ENCODE data around the gene WDR47.

DNA sequence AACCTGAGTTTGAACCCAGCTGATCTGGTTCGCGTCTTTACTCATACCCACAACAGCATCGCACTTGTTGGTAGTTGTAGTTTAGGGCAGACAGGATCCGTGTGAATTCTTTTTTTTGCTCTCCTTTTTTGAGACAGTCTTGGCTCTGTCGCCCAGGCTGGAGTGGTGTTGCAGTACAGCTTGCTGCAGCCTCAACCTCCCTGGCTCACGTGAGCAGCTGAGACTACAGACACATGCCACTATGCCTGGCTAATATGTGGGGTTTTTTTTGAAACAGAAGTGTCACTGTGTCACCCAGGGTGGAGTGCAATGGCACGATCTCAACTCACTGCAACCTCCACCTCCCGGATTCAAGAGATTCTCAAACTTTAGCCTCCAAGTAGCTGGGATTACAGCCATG lies 26.0 kb upstream of the WDR47 start:
- TF ChIP-seq EZH2phosphoT487 (IDR thresholded peaks at IDR 0.05; ENCODE audit: insufficient read depth, low read depth) = no peak
- no peak for TF ChIP-seq EZH2 (IDR thresholded peaks at IDR 0.05; ENCODE audit: insufficient read depth, poor library complexity, severe bottlenecking)

All from GM23248 (cell line).